B cell (primary cell): Measurements from ENCODE around the gene TRIP13. TPM values are rescaled to one million over a fixed set of nuclear protein-coding genes. Genes with fewer than 3 reads are reported as not detected.

Experiments
- ATAC-seq: fragments of 200-7000 bp; cut with Tn5 transposase; one replicate; pipeline ENCODE4 v1.10.0; 2021; ENCODE audit warnings: low read depth, mild to moderate bottlenecking, moderate number of reproducible peaks, moderate library complexity
- CTCF ChIA-PET: fragments of 350-600 bp; sonication (Branson Sonifier 250); formaldehyde crosslinking; loops from one replicate; lab custom pipeline; 2021; ENCODE audit warnings: antibody characterized with exemption, inconsistent platforms; lab: Charles Lee
- POLR2A ChIA-PET: fragments of 350-600 bp; sonication (Branson Sonifier 250); formaldehyde crosslinking; loops from one replicate; lab custom pipeline; 2021; ENCODE audit warnings: antibody characterized with exemption; lab: Charles Lee
- DNase-seq: peaks from one replicate; pipeline ENCODE4 v3.0.0; 2013
- H2AFZ ChIP-seq: 2 replicates; pipeline ENCODE4 v1.6.1; 2012; ENCODE audit warnings: mild to moderate bottlenecking, low read depth, low read length; ENCODE audit not compliant: insufficient read depth, poor library complexity, severe bottlenecking
- H3K27ac ChIP-seq, 2 donors: 1 replicate in 1 of 2; 2 replicates in 1 of 2; pipeline ENCODE4 v1.5.1; 2012 to 2013; ENCODE audit warnings: low read length in 2 of 2, mild to moderate bottlenecking in 2 of 2, moderate library complexity in 1 of 2
- H3K27me3 ChIP-seq, 4 experiments: fragments of 200-600 bp in 1 of 4; sonication (generic) in 1 of 4; replicated peaks in 1 of 4; 1 replicate in 2 of 4; 2 replicates in 2 of 4; pipeline versions ENCODE4 v1.6.1 to v1.7.0; 2013 to 2016; ENCODE audit warnings: low read length in 3 of 4, mild to moderate bottlenecking in 2 of 4, mixed read lengths in 1 of 4, moderate library complexity in 1 of 4; ENCODE audit not compliant: insufficient read depth in 4 of 4, control insufficient read depth in 3 of 4; ENCODE audit errors: control extremely low read depth in 1 of 4
- H3K36me3 ChIP-seq, 2 experiments: replicated peaks in 1 of 2; 1 replicate in 1 of 2; 2 replicates in 1 of 2; pipeline versions ENCODE4 v1.6.1 to v1.7.1; 2013; ENCODE audit warnings: low read length in 1 of 2; ENCODE audit not compliant: insufficient read depth in 2 of 2, control insufficient read depth in 1 of 2; ENCODE audit errors: control extremely low read depth in 1 of 2, extremely low read depth in 1 of 2
- H3K4me1 ChIP-seq, 2 donors: fragments of 200-600 bp in 1 of 2; sonication (generic) in 1 of 2; 1 replicate in 1 of 2; 2 replicates in 1 of 2; pipeline versions ENCODE4 v1.5.1 to v1.6.1; 2013 to 2017; ENCODE audit warnings: low read length in 2 of 2; ENCODE audit not compliant: control insufficient read depth in 2 of 2, insufficient read depth in 2 of 2
- H3K4me2 ChIP-seq: replicated peaks from 2 replicates; pipeline ENCODE3; 2012; ENCODE audit warnings: mild to moderate bottlenecking, low read depth, low read length; ENCODE audit not compliant: poor library complexity, severe bottlenecking
- H3K4me3 ChIP-seq, 5 experiments: fragments of 200-600 bp in 1 of 5; sonication (generic) in 1 of 5; 1 replicate in 3 of 5; 2 replicates in 2 of 5; pipeline versions ENCODE4 v1.5.1 to v1.7.0; 2011 to 2016; ENCODE audit warnings: low read length in 4 of 5, mild to moderate bottlenecking in 4 of 5, low read depth in 2 of 5, control low read depth in 1 of 5, moderate library complexity in 1 of 5; ENCODE audit not compliant: insufficient read depth in 1 of 5; ENCODE audit errors: control extremely low read depth in 1 of 5, extremely low read depth in 1 of 5
- H3K79me2 ChIP-seq: fragments of 200-600 bp; sonication (generic); one replicate; pipeline ENCODE4 v1.6.0; 2016; ENCODE audit warnings: low read length; ENCODE audit not compliant: control insufficient read depth, insufficient read depth
- H3K9ac ChIP-seq: fragments of 200-600 bp; sonication (generic); 2 replicates; pipeline ENCODE4 v1.6.1; 2017; ENCODE audit warnings: mild to moderate bottlenecking, low read length, moderate library complexity
- H3K9me3 ChIP-seq, 3 donors: one replicate each; pipeline versions ENCODE4 v1.6.1 to v1.7.1; 2013; ENCODE audit warnings: low read length in 2 of 3; ENCODE audit not compliant: control insufficient read depth in 2 of 3, insufficient read depth in 1 of 3; ENCODE audit errors: control extremely low read depth in 1 of 3
- H4K20me1 ChIP-seq: 2 replicates; pipeline ENCODE4 v1.6.0; 2012; ENCODE audit warnings: mild to moderate bottlenecking, low read length; ENCODE audit not compliant: insufficient read depth, control insufficient read depth, poor library complexity, severe bottlenecking
- H3K27ac Mint-ChIP-seq: one replicate; pipeline ENCODE4 v1.8.0; 2021; ENCODE audit warnings: mixed read lengths
- H3K27me3 Mint-ChIP-seq: one replicate; pipeline ENCODE4 v1.8.0; 2021; ENCODE audit warnings: mixed read lengths
- H3K4me1 Mint-ChIP-seq: one replicate; pipeline ENCODE4 v1.8.0; 2021; ENCODE audit warnings: mixed read lengths
- H3K4me3 Mint-ChIP-seq: one replicate; pipeline ENCODE4 v1.8.0; 2021; ENCODE audit warnings: mixed read lengths
- H3K9me3 Mint-ChIP-seq: one replicate; pipeline ENCODE4 v1.8.0; 2022; ENCODE audit warnings: mixed read lengths; ENCODE audit not compliant: insufficient read depth
- EZH2 ChIP-seq: IDR thresholded peaks from 2 replicates; pipeline ENCODE4 v1.6.1; 2012; ENCODE audit warnings: borderline replicate concordance, low read depth, mild to moderate bottlenecking, moderate library complexity, low read length; ENCODE audit not compliant: insufficient read depth, poor library complexity, severe bottlenecking
- WGBS: methylation state at CpG from one replicate; pipeline ENCODE4 v1.1.5; 2013; ENCODE audit warnings: missing lambda C conversion rate; ENCODE audit not compliant: insufficient coverage; 5-methylcytosine and 5-hydroxymethylcytosine counted together
- intact Hi-C: fragments of 100-400 bp; cut with micrococcal nuclease; formaldehyde crosslinking; loops from one replicate; pipeline ENCODE4 v1.10.0; 2022
- polyA plus RNA-seq: library from polyadenylated mRNA; depleted of rRNA; stranded (reverse); fragments of >200 nt; gene quantifications from 2 replicates; pipeline ENCODE4 v1.2.3, GENCODE V29; 2012
- total RNA-seq, 2 donors: library from RNA; stranded (reverse); fragments of 120-200 nt in 1 of 2; gene quantifications; 1 replicate in 1 of 2; 2 replicates in 1 of 2; pipeline versions ENCODE4 v1.2.3 to v1.2.4, GENCODE V29; 2013 to 2022
- TF ChIP-seq, protein P1 (sequence below): fragments of 200-600 bp; IDR thresholded peaks from one replicate; pipeline ENCODE4 v1.8.0; 2022; ENCODE audit warnings: antibody characterized with exemption, mild to moderate bottlenecking

TRIP13 gene
- total and polyA plus RNA-seq, 2 donors (not counting 1 experiment from before 2014, with no cell fraction given), result 0.63 to 1.1 TPM

DNA sequence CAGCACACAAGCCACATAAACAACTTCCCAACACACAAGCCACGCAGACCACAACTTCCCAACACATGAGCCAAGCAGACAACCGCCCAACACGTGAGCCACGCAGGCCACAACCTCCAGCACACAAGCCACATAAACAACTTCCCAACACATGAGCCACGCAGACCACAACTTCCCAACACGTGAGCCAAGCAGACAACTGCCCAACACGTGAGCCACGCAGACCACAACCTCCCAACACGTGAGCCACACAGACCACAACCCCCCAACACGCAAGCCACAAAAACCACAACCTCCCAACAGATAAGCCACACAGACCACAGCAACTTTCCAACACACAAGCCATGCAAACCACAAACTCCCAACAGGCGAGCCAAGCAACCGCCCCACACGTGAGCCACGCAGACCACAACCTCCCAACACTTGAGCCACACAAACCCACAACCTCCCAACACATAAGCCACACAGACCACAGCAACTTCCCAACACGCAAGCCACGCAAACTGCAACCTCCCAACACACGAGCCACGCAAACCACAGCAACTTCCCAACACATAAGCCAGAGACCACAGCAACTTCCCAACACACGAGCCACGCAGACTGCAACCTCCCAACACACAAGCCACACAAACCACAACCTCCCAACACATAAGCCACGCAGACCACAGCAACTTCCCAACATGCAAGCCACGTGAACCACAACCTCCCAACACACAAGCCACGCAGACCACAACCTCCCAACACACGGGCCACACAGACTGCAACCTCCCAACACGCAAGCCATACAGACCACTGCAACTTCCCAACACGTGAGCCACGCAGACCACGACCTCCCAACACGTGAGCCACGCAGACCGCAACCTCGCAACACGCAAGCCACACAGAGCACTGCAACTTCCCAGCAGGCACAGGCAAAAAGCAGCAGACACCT, 10.2 kb upstream of the TRIP13 start:
- Histone ChIP-seq H3K9ac (no peak overlapping the region), H2AFZ (no peak overlapping the region), H3K27me3 (no peaks in the 10 kb centered on the region), H3K4me3 (no peak overlapping the region), H3K4me2 (no peak overlapping the region), H4K20me1 (peaks cover 46% of the 10 kb centered on the region), H3K4me1 (no peaks in the 10 kb centered on the region), H3K36me3 (peaks cover 5 to 75% of the 10 kb centered on the region in 2 experiments), H3K79me2 (peaks cover 31% of the 10 kb centered on the region), H3K9me3 (peaks cover 0 to 9% (median 0%) of the 10 kb centered on the region in 3 donors), H3K27ac (no peak overlapping the region)
- Mint-ChIP-seq H3K4me1 (peaks cover 5% of the 10 kb centered on the region), H3K4me3 (no peak overlapping the region), H3K27ac (no peak overlapping the region), H3K27me3 (no peaks in the 10 kb centered on the region), H3K9me3 (no peaks in the 10 kb centered on the region)
- ATAC-seq, result no peak
- WGBS, result 80% methylated on average over 33 of the region's 33 CpGs
- DNase-seq, result no peak
- intact Hi-C loops, result no loop called here
- POLR2A ChIA-PET, result no interaction called here
- no peak for TF ChIP-seq EZH2
- TF ChIP-seq, protein P1, sequence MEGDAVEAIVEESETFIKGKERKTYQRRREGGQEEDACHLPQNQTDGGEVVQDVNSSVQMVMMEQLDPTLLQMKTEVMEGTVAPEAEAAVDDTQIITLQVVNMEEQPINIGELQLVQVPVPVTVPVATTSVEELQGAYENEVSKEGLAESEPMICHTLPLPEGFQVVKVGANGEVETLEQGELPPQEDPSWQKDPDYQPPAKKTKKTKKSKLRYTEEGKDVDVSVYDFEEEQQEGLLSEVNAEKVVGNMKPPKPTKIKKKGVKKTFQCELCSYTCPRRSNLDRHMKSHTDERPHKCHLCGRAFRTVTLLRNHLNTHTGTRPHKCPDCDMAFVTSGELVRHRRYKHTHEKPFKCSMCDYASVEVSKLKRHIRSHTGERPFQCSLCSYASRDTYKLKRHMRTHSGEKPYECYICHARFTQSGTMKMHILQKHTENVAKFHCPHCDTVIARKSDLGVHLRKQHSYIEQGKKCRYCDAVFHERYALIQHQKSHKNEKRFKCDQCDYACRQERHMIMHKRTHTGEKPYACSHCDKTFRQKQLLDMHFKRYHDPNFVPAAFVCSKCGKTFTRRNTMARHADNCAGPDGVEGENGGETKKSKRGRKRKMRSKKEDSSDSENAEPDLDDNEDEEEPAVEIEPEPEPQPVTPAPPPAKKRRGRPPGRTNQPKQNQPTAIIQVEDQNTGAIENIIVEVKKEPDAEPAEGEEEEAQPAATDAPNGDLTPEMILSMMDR, result no peak
- CTCF ChIA-PET, result no interaction called here
